Testis (tissue), 2 donors: Measurements from ENCODE around the gene PPCS.

ENCODE experiments used
- POLR2A ChIP-seq: fragments of 450-650 bp; IDR thresholded peaks from one replicate; pipeline ENCODE4 v1.6.1; 2017; ENCODE audit warnings: antibody characterized with exemption, mild to moderate bottlenecking, moderate library complexity
- TF ChIP-seq, protein P1 (sequence below), 3 experiments: fragments of 450-650 bp in 2 of 3; fragments of 200-600 bp in 1 of 3; sonication (generic) in 1 of 3; IDR thresholded peaks; one replicate each; pipeline ENCODE4 v1.5.1; 2016 to 2019; ENCODE audit warnings: antibody characterized with exemption in 3 of 3, mild to moderate bottlenecking in 2 of 3, moderate library complexity in 1 of 3

DNA sequence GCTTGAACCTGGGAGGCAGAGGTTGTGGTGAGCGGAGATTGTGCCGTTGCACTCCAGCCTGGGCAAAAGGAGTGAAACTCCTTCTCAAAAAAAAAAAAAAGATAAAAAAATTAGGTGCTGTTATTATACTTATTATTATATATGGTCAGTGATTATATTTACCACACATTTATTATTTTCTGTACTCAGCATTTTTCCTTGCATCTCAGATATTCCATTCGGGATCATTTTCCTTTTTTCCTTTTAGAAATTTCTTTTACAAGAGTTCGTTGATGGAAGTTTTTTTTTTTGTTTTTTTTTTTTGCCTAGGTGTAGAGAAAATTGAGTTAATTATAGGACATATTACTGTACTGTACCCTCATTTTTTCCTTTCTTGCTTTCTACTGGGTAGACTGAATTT is 20.3 kb downstream of the PPCS start:
- TF ChIP-seq, protein P1, sequence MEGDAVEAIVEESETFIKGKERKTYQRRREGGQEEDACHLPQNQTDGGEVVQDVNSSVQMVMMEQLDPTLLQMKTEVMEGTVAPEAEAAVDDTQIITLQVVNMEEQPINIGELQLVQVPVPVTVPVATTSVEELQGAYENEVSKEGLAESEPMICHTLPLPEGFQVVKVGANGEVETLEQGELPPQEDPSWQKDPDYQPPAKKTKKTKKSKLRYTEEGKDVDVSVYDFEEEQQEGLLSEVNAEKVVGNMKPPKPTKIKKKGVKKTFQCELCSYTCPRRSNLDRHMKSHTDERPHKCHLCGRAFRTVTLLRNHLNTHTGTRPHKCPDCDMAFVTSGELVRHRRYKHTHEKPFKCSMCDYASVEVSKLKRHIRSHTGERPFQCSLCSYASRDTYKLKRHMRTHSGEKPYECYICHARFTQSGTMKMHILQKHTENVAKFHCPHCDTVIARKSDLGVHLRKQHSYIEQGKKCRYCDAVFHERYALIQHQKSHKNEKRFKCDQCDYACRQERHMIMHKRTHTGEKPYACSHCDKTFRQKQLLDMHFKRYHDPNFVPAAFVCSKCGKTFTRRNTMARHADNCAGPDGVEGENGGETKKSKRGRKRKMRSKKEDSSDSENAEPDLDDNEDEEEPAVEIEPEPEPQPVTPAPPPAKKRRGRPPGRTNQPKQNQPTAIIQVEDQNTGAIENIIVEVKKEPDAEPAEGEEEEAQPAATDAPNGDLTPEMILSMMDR (IDR thresholded peaks at IDR 0.05) = no peak
- TF ChIP-seq POLR2A = no peak
